ENCODE measurements around the gene TAF8. TPM values are rescaled to one million over a fixed set of nuclear protein-coding genes. Genes with fewer than 3 reads are reported as not detected.

The TAF8 gene
- total RNA-seq, 1 donor: 16.3 TPM

GRCh38 chr6:42022755-42023384 is 27.5 kb upstream of the TAF8 start:
- DNase-seq (ENCODE audit: insufficient read length, low spot score, missing footprints): no peak
- no peaks in the 10 kb centered on the region for H3K79me2 ChIP-seq (ENCODE audit: insufficient read depth, low read length)
- no peaks in the 10 kb centered on the region for H3K4me1 ChIP-seq (ENCODE audit: insufficient read depth, low read length)
- no peaks in the 10 kb centered on the region for H3K27me3 ChIP-seq (ENCODE audit: insufficient read depth, low read length)
- TF ChIP-seq CTCF (IDR thresholded peaks at IDR 0.05; ENCODE audit: extremely low read depth, low read depth, low read length): no peak
- H3K9me3 ChIP-seq (ENCODE audit: low read depth, low read length): no peaks in the 10 kb centered on the region
- H3K36me3 ChIP-seq (ENCODE audit: insufficient read depth, low read length): no peaks in the 10 kb centered on the region
- H2AFZ ChIP-seq (ENCODE audit: low read length): no peak overlapping the region
- H4K20me1 ChIP-seq (ENCODE audit: insufficient read depth, low read length): no peaks in the 10 kb centered on the region
- no peak overlapping the region for H3K4me3 ChIP-seq (ENCODE audit: insufficient read depth, low read length)
- no peak overlapping the region for H3K4me2 ChIP-seq (ENCODE audit: insufficient read depth, low read length)
- H3K27ac ChIP-seq (ENCODE audit: low read depth, low read length): no peak overlapping the region

- H2AFZ ChIP-seq (ENCODE audit: low read length): no peak overlapping the region
- DNase-seq (ENCODE audit: insufficient read length, low spot score, missing footprints): peak; percentile 62
- no peaks in the 10 kb centered on the region for H3K9me3 ChIP-seq (ENCODE audit: low read depth, low read length)
- no peak overlapping the region for H3K27ac ChIP-seq (ENCODE audit: low read depth, low read length)
- no peak for TF ChIP-seq CTCF (IDR thresholded peaks at IDR 0.05; ENCODE audit: extremely low read depth, low read depth, low read length)
- H3K4me3 ChIP-seq (ENCODE audit: insufficient read depth, low read length): no peak overlapping the region
- H3K79me2 ChIP-seq (ENCODE audit: insufficient read depth, low read length): no peaks in the 10 kb centered on the region
- no peak overlapping the region for H3K4me2 ChIP-seq (ENCODE audit: insufficient read depth, low read length)
- no peaks in the 10 kb centered on the region for H3K27me3 ChIP-seq (ENCODE audit: insufficient read depth, low read length)
- H4K20me1 ChIP-seq (ENCODE audit: insufficient read depth, low read length): no peaks in the 10 kb centered on the region
- H3K4me1 ChIP-seq (ENCODE audit: insufficient read depth, low read length): peaks cover 3% of the 10 kb centered on the region
- H3K36me3 ChIP-seq (ENCODE audit: insufficient read depth, low read length): no peaks in the 10 kb centered on the region
These were observed 25.1 kb upstream of the TAF8 start for GRCh38 chr6:42025066-42025844.

DNA sequence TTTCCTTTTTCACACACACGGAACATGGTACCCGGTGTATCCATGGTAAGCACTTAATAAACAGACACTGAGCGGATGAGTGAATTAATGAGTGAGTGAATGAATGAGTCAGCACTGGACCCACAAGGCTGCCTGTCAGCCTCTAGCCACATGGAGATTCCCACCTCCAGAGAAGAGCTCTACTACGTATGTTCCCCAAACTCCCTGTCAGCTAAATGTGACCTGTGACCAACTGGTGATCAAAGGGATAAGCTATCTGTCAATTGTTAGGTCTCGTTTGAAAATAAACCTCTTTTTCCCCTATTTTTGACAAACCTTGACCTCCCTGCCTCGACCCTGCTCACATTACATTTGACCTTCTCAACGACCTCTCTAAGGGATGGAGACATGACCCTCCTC is 24.5 kb upstream of the TAF8 start:
- Histone ChIP-seq H3K27me3 (ENCODE audit: insufficient read depth, low read length) (no peaks in the 10 kb centered on the region), H2AFZ (ENCODE audit: low read length) (no peak overlapping the region), H3K9me3 (ENCODE audit: low read depth, low read length) (no peaks in the 10 kb centered on the region), H4K20me1 (ENCODE audit: insufficient read depth, low read length) (no peaks in the 10 kb centered on the region), H3K4me2 (ENCODE audit: insufficient read depth, low read length) (no peak overlapping the region), H3K27ac (ENCODE audit: low read depth, low read length) (no peak overlapping the region), H3K4me3 (ENCODE audit: insufficient read depth, low read length) (no peak overlapping the region), H3K36me3 (ENCODE audit: insufficient read depth, low read length) (no peaks in the 10 kb centered on the region), H3K79me2 (ENCODE audit: insufficient read depth, low read length) (no peaks in the 10 kb centered on the region), H3K4me1 (ENCODE audit: insufficient read depth, low read length) (peaks cover 3% of the 10 kb centered on the region)
- peak; percentile 62 for DNase-seq (ENCODE audit: insufficient read length, low spot score, missing footprints)
- no peak for TF ChIP-seq CTCF (IDR thresholded peaks at IDR 0.05; ENCODE audit: extremely low read depth, low read depth, low read length)

GRCh38 chr6:42026540-42026939 is 23.8 kb upstream of the TAF8 start:
- Histone ChIP-seq H3K27me3 (ENCODE audit: insufficient read depth, low read length) (no peaks in the 10 kb centered on the region), H2AFZ (ENCODE audit: low read length) (no peak overlapping the region), H3K4me1 (ENCODE audit: insufficient read depth, low read length) (peaks cover 3% of the 10 kb centered on the region), H3K4me3 (ENCODE audit: insufficient read depth, low read length) (no peak overlapping the region), H3K4me2 (ENCODE audit: insufficient read depth, low read length) (no peak overlapping the region), H3K36me3 (ENCODE audit: insufficient read depth, low read length) (no peaks in the 10 kb centered on the region), H3K79me2 (ENCODE audit: insufficient read depth, low read length) (no peaks in the 10 kb centered on the region), H3K9me3 (ENCODE audit: low read depth, low read length) (no peaks in the 10 kb centered on the region), H3K27ac (ENCODE audit: low read depth, low read length) (no peak overlapping the region), H4K20me1 (ENCODE audit: insufficient read depth, low read length) (no peaks in the 10 kb centered on the region)
- DNase-seq (ENCODE audit: insufficient read length, low spot score, missing footprints): no peak
- no peak for TF ChIP-seq CTCF (IDR thresholded peaks at IDR 0.05; ENCODE audit: extremely low read depth, low read depth, low read length)
